Neural cell (in vitro differentiated cells): ENCODE data around the gene CBL.

Source experiments
- EP300 ChIP-seq: fragments of 450-650 bp; conservative IDR thresholded peaks from 2 replicates; pipeline ENCODE4 v1.6.1; 2014; ENCODE audit warnings: antibody characterized with exemption, mild to moderate bottlenecking, moderate library complexity; ENCODE audit not compliant: poor library complexity, severe bottlenecking
- EZH2 ChIP-seq: fragments of 200-600, 300-800 bp; shearing (Covaris generic), sonication (generic); IDR thresholded peaks from 2 replicates; pipeline ENCODE4 v1.6.1; 2014; ENCODE audit warnings: antibody characterized with exemption, low read length, borderline replicate concordance, mild to moderate bottlenecking; ENCODE audit not compliant: insufficient read depth, poor library complexity, severe bottlenecking
- MXI1 ChIP-seq: fragments of 450-650 bp; conservative IDR thresholded peaks from 2 replicates; pipeline ENCODE4 v1.6.1; 2014; ENCODE audit warnings: antibody characterized with exemption, mild to moderate bottlenecking; ENCODE audit not compliant: poor library complexity, severe bottlenecking
- POLR2AphosphoS5 ChIP-seq: IDR thresholded peaks from 2 replicates; pipeline ENCODE4 v1.6.1; 2012
- RAD21 ChIP-seq: fragments of 450-650 bp; conservative IDR thresholded peaks from 2 replicates; pipeline ENCODE4 v1.6.1; 2014; ENCODE audit warnings: antibody characterized with exemption, mild to moderate bottlenecking, moderate library complexity
- SMC3 ChIP-seq: fragments of 450-650 bp; conservative IDR thresholded peaks from 2 replicates; pipeline ENCODE4 v1.6.1; 2014; ENCODE audit warnings: antibody characterized with exemption, mild to moderate bottlenecking, moderate library complexity; ENCODE audit not compliant: poor library complexity
- TAF1 ChIP-seq: IDR thresholded peaks from 2 replicates; pipeline ENCODE4 v1.6.1; 2012; ENCODE audit warnings: low read depth
- TF ChIP-seq, protein P1 (sequence below): IDR thresholded peaks from 2 replicates; pipeline ENCODE4 v1.6.1; 2012; ENCODE audit warnings: borderline replicate concordance
- TF ChIP-seq, protein P2 (sequence below): fragments of 450-650 bp; IDR thresholded peaks from 2 replicates; pipeline ENCODE4 v1.5.1; 2014; ENCODE audit warnings: antibody characterized with exemption, mild to moderate bottlenecking, moderate library complexity; ENCODE audit not compliant: poor library complexity, severe bottlenecking

DNA sequence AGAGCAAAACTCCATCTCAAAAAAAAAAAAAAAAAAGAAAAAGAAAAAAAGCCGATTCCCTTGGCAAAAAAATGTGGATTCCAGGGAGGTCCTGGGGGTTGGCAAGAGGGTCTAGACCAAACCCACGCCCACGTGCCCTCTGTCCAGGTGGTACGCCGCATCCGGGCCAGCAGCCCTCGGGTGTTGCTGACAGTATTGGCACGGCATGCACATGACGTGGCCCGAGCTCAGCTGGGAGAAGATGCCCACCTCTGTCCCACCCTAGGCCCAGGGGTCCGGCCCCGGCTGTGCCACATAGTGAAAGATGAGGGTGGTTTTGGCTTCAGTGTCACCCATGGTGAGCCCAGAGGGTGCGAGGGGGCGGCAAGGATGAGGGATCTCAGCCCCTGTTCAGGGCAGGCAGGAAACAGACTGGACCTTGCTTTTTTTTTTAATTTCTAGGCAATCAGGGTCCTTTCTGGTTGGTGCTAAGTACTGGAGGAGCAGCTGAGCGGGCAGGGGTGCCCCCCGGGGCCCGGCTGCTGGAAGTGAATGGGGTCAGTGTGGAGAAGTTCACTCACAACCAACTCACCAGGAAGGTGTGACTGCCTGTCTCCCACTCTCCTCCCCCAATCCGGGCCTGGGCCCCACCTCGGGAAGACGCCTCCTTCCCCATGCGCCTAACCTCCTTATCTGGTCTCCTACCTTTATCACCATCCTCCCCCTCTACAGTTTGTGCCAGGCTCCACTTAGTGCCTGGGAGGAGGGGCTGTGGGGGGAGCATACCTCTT, 18.8 kb upstream of the CBL start:
- TF ChIP-seq RAD21 (no peak), EP300 (no peak), MXI1 (no peak), POLR2AphosphoS5 (no peak), EZH2 (no peak), TAF1 (no peak), SMC3 (no peak)
- TF ChIP-seq, protein P1, sequence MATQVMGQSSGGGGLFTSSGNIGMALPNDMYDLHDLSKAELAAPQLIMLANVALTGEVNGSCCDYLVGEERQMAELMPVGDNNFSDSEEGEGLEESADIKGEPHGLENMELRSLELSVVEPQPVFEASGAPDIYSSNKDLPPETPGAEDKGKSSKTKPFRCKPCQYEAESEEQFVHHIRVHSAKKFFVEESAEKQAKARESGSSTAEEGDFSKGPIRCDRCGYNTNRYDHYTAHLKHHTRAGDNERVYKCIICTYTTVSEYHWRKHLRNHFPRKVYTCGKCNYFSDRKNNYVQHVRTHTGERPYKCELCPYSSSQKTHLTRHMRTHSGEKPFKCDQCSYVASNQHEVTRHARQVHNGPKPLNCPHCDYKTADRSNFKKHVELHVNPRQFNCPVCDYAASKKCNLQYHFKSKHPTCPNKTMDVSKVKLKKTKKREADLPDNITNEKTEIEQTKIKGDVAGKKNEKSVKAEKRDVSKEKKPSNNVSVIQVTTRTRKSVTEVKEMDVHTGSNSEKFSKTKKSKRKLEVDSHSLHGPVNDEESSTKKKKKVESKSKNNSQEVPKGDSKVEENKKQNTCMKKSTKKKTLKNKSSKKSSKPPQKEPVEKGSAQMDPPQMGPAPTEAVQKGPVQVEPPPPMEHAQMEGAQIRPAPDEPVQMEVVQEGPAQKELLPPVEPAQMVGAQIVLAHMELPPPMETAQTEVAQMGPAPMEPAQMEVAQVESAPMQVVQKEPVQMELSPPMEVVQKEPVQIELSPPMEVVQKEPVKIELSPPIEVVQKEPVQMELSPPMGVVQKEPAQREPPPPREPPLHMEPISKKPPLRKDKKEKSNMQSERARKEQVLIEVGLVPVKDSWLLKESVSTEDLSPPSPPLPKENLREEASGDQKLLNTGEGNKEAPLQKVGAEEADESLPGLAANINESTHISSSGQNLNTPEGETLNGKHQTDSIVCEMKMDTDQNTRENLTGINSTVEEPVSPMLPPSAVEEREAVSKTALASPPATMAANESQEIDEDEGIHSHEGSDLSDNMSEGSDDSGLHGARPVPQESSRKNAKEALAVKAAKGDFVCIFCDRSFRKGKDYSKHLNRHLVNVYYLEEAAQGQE: no peak
- TF ChIP-seq, protein P2, sequence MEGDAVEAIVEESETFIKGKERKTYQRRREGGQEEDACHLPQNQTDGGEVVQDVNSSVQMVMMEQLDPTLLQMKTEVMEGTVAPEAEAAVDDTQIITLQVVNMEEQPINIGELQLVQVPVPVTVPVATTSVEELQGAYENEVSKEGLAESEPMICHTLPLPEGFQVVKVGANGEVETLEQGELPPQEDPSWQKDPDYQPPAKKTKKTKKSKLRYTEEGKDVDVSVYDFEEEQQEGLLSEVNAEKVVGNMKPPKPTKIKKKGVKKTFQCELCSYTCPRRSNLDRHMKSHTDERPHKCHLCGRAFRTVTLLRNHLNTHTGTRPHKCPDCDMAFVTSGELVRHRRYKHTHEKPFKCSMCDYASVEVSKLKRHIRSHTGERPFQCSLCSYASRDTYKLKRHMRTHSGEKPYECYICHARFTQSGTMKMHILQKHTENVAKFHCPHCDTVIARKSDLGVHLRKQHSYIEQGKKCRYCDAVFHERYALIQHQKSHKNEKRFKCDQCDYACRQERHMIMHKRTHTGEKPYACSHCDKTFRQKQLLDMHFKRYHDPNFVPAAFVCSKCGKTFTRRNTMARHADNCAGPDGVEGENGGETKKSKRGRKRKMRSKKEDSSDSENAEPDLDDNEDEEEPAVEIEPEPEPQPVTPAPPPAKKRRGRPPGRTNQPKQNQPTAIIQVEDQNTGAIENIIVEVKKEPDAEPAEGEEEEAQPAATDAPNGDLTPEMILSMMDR: no peak
